Measurements from ENCODE around the gene YPEL3.

GRCh38 chr16:30136971-30137605 lies 41.1 kb upstream of the YPEL3 start:
- TF ChIP-seq CTCF (IDR thresholded peaks at IDR 0.05) (no peak), POLR2A (IDR thresholded peaks at IDR 0.05) (no peak)

All from body of pancreas (tissue), 4 donors.